ENCODE measurements around the gene PEMT. TPM values are rescaled to one million over a fixed set of nuclear protein-coding genes. Genes with fewer than 3 reads are reported as not detected.

Gene PEMT
- total and polyA plus RNA-seq, 2 experiments from 2014 or later: 54.8 to 55.2 TPM

GRCh38 chr17:17621254-17621653, 29.7 kb upstream of the PEMT start:
- Histone ChIP-seq H3K4me3 (no peak overlapping the region), H3K4me2 (no peak overlapping the region), H2AFZ (no peak overlapping the region), H3K79me2 (replicated peaks; ENCODE audit: insufficient read depth) (no peaks in the 10 kb centered on the region), H3K36me3 (ENCODE audit: insufficient read depth) (no peaks in the 10 kb centered on the region), H3K9me2 (ENCODE audit: insufficient read depth) (no peaks in the 10 kb centered on the region), H3K27ac (ENCODE audit: low read depth) (no peak overlapping the region), H4K20me1 (replicated peaks; ENCODE audit: insufficient read depth) (no peaks in the 10 kb centered on the region), H3K4me1 (ENCODE audit: insufficient read depth) (peaks cover 14% of the 10 kb centered on the region), H3K27me3 (ENCODE audit: insufficient read depth) (no peaks in the 10 kb centered on the region), H3F3A (replicated peaks; ENCODE audit: low read depth) (0 out of 2 replicates have a peak, but pooled peaks cover 4% of the 10 kb centered on the region)
- Mint-ChIP-seq H3K27me3 (ENCODE audit: insufficient read depth, low read depth, poor library complexity) (peaks cover 6% of the 10 kb centered on the region), H3K27ac (no peak overlapping the region), H3K4me1 (peaks cover 18% of the 10 kb centered on the region), H3K36me3 (ENCODE audit: low read depth) (no peaks in the 10 kb centered on the region), H3K9me3 (peaks cover 3% of the 10 kb centered on the region; the same call in 1 of the 3 replicates), H3K4me3 (no peak overlapping the region)
- TF ChIP-seq NANOG (IDR thresholded peaks at IDR 0.05; ENCODE audit: borderline replicate concordance) (no peak), JUNB (IDR thresholded peaks at IDR 0.05; ENCODE audit: unreplicated experiment) (no peak), REST (IDR thresholded peaks at IDR 0.05; ENCODE audit: unreplicated experiment) (no peak), CREB1 (CRISPR knock-in tag; IDR thresholded peaks at IDR 0.05; ENCODE audit: low read depth) (no peak), EZH2 (IDR thresholded peaks at IDR 0.05; ENCODE audit: low read depth, unreplicated experiment) (no peak), ZNF331 (CRISPR knock-in tag; IDR thresholded peaks at IDR 0.05; ENCODE audit: low read depth) (no peak), CTCF (conservative IDR thresholded peaks at IDR 0.05; ENCODE audit: low read depth in 2 of 2) (no peak), STAT1 (IDR thresholded peaks at IDR 0.05; ENCODE audit: unreplicated experiment) (no peak), ETS1 (IDR thresholded peaks at IDR 0.05) (no peak), POLR2AphosphoS5 (IDR thresholded peaks at IDR 0.05; ENCODE audit: low read depth) (no peak), EZH2phosphoT487 (IDR thresholded peaks at IDR 0.05; ENCODE audit: unreplicated experiment) (no peak)
- DNase-seq (ENCODE audit: low spot score) (no peak), ATAC-seq (no peak)
